HG02840 (cell line): Measurements from ENCODE around the gene DGCR6L.
"Not testable (repeated sequence)": the region's sequence is repeated elsewhere in the genome, so short reads cannot be mapped to it uniquely, and the experiment has no call there.

Experiments used
- ATAC-seq: cut with Tn5 transposase; IDR thresholded peaks from one replicate; pipeline ENCODE4 v1.9.1; 2021; ENCODE audit warnings: mild to moderate bottlenecking, moderate library complexity, moderate number of reproducible peaks; ENCODE audit not compliant: unreplicated experiment, low FRiP score

Gene DGCR6L

DNA sequence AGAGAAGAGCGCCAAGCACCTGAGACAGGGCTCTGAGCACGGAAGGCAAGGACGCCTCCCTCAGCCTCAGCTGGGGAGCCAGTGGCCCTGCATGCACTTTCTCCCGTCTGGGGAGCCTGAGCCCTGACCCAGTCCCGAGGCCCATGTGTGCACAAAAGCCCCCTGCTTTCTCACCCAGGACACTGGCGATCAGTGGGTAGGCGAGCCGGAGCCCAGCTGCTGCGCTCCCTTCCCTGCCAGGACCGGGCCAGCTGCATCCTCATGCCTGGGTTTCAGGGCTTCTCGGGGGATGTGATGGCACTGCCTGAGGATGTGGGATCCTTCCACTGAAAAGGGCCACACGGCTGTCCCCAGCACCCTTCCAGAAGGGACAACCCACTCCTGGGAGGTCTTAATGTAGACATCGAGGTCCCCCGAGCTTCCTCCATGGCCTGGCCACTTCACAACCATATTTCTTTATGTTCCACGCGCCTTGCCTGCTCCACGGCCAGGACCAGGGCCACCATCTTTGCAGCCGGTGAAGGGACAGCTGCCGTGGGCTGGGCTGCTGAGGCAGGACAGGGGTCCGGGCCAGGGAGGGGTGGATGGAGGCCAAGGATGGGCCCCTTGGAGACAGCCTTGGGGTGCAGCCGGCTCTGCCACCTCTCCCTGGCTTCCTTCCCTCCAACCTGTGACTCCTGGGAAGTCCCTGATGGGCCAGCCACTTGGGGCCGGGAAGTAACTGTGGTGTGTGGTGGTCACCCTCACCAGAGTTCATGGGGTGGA, 41.0 kb downstream of the DGCR6L start:
- ATAC-seq = not testable (repeated sequence)

DNA sequence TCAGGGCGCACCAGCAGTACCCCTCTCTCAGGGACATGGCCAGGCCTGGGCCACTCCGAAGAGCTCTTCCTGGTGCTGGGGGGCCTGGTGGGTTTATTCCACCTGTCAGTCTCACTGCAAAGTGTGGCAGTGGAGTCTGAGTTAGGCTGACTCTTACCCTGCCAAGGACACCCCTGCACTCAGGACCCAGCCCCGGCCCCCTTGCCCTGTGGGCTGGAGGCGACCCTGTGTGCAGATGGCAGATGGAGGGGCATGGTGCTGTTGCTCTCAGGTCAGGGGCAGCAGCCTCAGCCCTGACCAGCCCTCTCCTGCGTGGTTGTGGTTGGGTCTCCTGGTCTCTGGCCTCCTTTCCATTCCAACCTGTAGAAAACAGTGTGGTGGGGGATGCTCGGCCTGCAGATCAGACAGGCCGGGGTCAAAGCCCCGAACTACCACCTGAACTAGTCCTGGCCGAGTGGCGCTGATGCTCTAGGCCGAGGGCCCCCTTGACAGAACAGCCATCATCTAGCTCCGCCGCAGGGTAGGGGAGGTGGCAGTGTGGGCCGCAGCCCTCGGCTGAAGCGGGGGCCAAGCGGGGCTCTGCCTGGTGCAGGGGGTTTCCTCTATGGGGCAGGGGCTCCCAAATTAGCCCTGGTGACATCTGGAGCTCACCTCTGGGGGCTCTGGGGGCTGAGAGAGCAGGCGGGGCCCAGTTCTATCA, 41.8 kb downstream of the DGCR6L start:
- ATAC-seq = not testable (repeated sequence)

GRCh38 chr22:20276468-20276867, 43.4 kb downstream of the DGCR6L start:
- ATAC-seq = no peak

GRCh38 chr22:20275836-20276235, 44.0 kb downstream of the DGCR6L start:
- no peak for ATAC-seq

DNA sequence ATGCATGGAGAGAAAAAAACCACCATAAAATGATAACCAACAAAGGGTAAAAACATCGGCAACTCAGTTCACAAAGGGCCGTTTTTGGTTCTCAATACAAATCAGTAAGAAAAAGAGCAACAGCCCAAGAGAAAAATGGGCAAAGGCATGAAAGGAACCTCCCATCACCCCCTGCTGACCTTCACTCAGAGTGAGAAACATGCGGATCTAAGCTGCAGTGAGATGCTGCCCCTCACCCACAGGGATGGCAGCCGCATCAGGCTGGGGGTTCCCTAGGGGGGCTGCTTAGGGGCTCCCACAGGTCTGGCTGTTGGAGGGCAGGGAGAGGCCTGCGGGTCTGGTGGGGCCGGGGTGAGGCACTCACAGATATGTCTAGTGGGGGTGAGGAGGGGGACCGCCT, 44.5 kb downstream of the DGCR6L start:
- ATAC-seq = not testable (repeated sequence)

DNA sequence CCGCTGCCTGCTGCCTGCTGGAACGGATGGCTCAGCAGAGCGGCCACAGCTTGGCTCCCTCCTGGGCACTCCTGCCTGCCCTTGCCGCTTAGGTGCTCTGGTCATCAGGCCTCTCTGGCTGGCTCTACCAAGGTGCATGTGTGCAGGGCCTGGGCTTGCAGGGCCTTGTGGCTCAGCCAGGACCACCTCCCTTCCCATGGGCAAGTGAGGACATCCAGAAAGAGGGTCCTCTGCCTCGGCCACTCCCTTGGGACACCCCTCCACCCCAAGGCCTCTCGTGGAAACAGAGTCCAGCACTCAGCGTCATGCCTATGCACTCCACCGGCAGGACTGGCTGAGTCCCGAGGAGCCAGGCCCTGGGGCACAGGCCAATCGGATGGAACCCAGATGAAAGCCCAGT, 45.5 kb downstream of the DGCR6L start:
- ATAC-seq = not testable (repeated sequence)

GRCh38 chr22:20273758-20274181, 46.1 kb downstream of the DGCR6L start:
- no peak for ATAC-seq

DNA sequence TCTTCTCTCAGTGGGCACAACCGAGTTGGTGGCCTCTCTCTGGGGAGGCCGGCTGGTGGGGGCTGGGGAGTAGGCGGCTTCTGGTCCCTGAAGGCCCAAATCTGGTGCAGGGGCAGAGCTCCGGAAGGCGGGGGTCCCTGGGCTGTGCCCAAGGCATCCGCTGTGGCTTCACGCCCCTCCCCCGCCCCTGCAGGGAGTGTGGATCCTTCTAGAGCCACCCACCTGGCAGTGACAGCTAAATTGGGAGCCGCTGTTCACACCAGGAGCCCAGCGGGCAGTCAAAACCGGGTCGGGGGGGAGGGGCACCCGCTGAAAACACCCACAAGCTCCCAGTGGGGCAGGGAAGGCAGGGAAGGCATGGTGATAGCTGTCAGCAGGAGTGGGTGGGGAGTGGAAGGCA, 47.2 kb downstream of the DGCR6L start:
- ATAC-seq = no peak

- ATAC-seq = no peak
These were observed 47.7 kb downstream of the DGCR6L start for GRCh38 chr22:20272174-20272573.

- no peak for ATAC-seq
These were observed 48.5 kb downstream of the DGCR6L start for GRCh38 chr22:20271114-20271994.

DNA sequence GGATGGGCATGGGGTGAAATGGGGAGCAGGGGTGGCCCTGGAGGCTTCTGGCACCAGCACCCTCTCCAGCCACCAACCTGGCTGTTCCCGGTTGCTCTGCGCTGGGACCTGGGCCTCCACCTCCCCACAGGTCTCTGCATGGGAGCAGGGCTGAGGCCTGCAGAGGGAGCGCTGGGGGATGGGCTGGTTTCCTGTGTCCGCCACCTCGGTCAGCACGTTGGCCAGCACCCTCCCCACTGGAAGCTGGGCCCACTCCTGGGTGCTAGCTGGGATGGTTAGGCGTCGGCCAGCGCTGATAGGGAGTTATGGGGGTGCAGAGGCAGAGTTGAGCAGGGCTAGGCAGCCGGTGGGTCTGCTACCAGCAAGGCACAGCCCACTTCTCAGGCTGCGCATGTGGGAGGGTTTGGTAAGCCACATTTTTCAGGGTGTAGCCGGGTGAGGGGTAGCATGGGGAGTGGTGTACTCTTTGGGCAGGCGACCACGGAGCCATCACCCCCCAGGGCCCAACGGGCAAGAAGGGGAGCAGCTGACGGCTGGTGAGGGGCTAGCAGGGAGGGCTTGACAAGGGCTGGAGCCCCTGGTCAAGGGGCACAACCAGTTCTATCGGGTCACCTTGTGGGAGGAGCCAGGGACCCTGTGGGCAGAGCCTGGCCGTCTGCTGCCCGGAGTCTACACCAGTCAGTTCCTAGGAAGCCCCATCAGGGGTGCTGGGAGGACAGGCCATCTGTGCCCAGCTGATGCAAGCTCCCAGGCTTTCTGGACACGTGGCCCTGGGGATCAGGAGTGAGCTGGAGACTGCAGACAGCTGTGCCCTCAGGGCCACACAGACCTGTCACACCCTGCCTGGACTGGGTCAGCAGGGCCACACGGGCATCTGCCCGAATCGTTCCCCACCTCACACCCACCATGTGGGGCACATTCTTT, 49.4 kb downstream of the DGCR6L start:
- not testable (repeated sequence) for ATAC-seq

GRCh38 chr22:20269673-20270072, 50.2 kb downstream of the DGCR6L start:
- ATAC-seq = not testable (repeated sequence)

GRCh38 chr22:20269201-20269600, 50.7 kb downstream of the DGCR6L start:
- not testable (repeated sequence) for ATAC-seq

DNA sequence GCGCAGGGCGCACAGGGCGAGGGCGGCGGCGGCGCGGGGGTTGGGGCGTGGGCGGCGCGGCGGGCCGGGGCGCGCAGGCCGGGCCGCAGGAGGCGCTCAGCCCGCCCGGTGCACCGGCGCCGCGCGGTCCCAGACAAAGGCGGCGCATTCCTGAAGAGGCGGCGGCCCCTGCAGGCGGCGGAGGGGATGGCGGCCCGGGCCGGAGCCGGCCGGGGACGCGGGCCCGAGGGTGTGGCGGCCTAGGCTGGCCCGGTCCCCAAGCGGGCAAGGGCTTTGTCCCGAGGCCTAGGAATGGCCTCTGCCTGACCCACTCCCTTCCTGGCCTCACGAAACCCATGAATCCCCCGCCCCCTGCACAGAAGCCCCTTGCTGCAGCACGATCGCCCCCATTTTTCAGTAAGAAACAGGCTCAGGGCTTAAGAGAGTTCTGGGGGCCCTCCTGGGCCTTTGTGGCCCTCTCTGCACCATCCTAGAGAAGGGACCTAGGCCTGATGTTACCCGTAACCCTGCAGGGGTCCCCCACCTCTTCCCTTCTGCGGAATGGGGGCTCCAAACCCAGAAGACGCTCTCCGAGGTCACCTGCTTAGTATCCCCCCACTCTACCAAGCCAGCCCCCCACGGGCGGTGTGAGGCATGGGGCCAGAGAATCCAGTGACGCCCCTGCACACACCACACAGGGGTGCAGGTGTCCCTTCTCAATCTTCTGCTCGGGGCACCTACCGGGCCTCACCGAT, 51.4 kb downstream of the DGCR6L start, which contains the start of gene RTN4R:
TSS of gene RTN4R (minus strand) at position 40 of the 734 bp plus-strand sequence. CDS start 226 bp downstream, outside the sequence.
- no peak for ATAC-seq

DNA sequence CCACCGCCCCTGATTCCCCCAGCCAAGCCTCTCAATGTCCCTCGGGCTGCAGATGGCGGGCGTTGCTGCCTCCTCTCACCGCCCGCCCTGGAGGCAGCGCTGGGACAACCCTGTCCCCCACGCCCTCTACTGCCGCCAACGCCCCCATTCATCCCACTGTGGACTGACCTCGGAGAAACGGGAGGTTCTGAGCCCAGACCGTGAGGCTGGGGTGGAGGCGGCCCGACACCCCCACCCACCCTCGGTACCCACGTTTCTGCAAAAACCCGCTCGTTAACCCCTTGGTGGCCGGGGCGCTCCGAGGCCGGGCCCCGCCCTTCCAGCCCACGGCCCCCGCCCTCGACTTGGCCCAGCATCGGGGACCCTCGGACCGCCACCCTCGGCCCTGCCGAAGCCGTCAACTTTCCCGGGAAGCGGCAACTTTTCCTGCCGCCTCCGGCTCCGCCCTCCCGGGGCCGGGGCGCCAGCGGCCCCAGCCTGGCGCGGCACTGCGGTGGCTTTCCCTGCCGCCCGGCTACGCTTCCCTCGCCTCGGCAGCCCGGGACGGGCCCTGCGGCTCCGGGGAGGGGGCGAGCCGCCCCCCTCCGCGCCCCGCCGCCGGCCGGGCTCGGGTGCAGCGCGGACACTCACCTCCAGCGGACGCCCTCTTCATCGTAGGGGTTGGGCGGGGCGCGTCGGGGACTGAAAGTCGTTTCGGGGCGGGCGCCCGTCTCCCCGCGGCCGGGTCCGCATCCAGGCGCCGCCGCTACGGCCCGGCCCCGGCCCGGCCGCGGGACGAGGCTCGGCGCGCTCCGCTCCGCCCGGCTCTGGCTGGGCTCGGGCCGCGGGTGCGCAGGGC, 52.2 kb downstream of the DGCR6L start:
- no peak for ATAC-seq

DNA sequence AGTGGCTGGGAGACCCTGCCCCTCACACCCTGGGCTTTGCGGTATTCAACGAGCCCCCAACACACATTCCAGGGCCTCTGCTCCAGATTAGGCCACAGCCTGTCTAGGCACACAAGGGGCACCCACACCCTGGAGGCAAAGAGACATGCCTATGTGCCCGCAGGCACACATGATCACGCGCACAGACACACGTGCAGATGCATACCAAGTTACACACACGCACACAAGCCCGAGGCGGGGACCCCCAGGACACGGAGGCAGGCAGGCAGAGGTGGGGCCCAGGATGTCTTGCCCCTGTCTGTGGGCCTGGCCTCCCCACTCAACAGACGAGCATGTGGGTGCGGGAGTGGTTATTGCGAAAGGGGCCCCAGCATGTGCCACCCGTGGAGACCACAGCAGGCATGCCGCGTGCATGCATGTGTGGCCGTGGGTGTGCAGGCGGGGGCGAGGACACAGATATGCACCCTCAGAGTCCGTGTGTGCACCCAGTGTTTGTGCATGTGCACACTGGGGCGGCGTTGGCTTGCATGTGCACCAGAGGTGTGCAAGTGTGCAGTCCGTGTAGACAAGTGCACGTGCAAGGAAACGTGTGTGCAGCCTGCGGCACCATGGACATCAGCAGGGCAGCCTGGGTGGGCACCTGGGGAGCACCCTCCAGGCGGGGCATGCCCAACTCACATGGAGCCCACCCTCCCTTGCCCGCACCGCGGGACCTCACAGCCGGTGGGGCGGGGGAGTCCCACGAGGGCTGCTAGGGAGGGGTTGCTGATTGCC, 53.0 kb downstream of the DGCR6L start:
- not testable (repeated sequence) for ATAC-seq
